GM19240 (cell line): ENCODE measurements around the gene GMIP.

ENCODE experiments used
- DNase-seq: peaks from one replicate; pipeline ENCODE4 v3.0.0; 2011; ENCODE audit warnings: low spot score; ENCODE audit not compliant: insufficient read length

Gene GMIP

DNA sequence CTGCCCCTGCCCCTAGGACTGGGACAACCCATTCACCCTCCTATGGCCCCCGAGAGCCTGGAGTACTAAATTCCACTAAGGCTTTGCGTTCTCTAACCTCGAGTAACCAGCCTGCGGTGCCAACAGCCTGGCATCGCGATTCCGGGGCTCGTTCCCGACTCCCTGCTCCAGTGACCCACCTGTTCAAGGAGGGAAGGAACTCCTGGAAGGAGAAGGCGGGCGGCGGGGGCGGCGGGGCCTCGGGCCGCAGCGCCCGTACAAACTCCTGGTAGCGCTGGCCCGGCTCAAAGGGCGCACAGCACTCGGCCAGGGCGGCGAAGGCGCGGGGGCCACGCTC lies 6.3 kb downstream of the GMIP start:
- DNase-seq = no peak

DNA sequence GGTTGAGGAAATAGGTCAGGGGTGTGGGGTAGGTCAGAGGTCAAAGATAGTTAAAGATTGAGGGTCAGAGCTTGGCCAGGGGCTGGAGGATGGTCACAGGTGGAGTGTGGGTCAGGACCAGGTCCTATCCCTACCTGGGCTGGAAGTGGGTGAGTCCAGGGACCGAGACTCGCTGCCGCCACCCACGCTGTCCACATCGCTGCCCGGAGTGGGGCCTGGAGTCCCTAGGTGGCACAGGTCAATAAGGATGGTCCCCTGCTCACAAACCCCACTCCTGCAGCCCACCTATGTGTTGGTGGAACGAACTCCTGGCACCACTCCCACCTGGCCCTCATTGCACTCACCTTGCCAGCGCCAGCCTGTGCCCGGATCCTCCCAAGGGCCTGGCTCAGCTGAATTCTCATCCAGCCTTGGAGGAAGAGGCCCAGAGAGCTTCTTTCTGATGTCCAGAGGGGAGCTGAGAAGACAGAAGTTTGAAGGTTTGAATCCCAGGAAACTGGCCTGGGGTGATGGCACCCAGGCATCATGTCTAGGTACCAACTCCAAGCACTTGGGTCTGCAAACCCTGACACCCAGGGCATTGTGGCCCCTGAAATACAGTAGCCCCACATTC lies 6.8 kb downstream of the GMIP start:
- no peak for DNase-seq

DNA sequence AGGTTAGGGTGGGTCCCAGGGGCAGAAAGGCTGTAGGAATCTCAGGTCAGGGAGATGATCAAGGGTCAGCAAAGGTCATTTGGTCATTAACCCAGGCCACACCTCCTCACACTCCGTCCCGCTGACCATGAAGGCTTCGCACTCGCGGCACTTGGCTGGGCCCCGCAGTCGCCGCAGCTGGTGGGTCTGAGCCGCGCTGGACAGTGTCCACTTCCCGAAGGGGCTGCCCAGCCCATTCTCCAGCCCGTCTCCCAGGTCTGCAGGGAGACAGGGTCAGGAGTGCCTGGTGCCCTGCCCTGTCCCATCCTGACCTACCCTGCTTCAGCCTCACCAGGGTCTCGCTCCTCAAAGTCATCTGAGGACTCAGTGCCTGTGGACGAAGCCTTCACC lies 8.1 kb downstream of the GMIP start:
- no peak for DNase-seq

DNA sequence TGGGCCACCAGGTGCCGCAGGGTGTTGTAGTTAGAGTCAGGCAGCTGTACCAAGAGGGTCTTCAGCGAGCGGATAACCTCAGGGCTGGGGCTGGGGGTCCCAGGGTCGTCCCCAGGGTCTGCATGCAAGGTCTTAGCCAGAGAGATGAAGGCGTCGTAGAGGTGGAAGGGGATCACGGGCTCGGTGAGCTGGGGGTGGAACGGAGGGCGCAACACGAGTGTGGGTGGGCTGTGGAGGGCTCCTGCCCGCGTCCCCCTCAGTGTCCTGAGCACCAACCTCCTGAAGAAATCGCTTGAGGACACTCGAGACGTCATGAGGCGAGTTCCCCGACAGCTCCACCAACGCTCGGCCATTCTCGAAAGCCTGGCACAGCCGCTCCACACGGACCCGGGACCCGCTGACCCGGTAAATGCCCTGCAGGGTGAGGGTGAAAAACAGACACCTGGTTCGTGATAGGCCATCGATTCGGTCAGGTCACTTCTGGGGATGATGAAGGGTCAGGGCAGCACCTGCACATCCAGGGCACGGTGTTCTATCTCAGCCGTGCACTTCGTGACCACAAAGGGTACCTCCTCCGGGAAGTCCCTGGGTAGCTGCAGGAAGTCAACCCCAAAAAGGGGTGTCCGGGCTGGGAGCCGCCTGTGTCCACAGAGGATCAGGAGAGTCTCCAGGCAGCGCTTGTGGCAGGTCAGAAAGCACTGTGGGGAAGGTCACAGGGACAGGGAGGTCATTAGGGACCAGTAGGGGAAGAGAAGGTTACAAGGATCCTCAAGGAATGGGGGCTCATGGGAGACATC lies 8.7 kb downstream of the GMIP start:
- DNase-seq = no peak

DNA sequence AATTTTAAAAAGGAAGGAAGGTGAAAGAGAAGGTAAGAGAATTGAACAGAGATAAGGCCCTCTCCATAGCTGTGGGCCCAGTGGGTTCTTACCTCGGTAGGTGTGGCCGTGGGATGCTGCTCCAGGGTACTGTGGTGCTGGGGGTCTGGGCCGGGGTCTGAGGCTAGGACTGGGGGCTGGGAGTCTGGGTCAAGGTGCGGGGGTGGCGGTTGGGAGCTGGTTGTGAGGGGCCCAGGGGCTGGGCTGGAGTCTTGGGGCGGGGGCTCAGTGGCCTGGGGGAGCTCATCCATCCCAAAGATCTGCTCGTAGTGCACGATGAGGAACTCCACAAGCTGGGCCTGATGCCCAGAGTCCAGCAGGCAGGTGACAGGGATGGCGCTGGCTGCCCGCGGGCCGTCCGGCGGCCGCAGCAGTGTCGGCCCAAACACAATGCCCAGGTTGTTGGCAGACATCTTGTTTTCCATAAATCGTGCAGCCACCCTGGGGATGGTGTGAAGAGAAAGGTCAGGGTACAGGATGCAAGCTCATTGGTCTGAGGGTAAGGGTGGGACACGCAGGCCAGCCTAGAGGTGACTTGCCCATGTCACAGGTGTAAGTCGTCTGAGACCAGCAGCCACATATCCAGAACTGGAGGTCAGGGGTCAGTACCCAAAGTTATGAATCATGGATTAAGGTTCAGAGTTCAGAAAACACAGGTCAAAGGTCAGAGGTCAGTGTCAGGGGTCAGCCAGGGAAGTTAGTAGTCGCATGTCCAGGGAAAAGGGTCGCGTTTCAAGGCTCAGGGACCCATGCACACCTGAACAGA lies 9.5 kb downstream of the GMIP start:
- DNase-seq = no peak

DNA sequence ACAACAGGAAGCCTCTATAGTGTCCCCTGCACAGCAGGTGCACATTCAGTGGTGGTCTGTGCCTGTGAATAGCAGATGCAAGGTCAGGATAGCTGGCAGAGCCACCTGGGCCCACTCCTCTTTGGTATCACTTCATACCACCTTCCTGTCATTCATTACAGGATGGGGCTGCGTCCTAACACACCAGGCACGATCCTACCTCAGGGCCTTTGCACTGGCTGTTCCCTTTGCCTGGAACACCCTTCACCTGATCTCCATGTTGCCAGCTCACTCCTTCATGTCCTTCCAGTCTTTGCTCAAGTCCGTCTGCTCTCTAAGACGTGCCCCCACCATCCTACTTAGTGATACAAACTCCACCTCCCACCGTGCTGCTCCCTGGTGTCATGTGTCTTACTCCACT lies 10.8 kb downstream of the GMIP start:
- no peak for DNase-seq

DNA sequence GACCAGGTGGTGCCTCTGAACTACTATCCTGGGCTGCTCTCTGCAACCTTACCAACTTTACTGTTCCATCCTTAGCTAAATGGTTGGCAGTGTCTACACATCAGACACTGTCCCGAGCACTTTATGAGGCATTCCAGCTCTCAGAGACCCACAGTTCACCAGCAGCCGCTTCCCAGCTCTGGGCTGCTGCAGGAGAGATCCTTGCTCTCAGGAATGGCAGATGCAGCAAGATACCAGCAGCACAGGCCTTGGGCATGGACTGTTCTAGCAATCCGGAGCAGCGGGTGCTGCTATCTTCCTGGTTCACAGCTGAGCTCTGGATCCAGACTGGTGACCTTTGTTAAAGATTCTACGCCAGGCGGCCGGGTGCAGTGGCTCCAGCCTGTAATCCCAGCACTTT lies 12.1 kb downstream of the GMIP start:
- DNase-seq = no peak

DNA sequence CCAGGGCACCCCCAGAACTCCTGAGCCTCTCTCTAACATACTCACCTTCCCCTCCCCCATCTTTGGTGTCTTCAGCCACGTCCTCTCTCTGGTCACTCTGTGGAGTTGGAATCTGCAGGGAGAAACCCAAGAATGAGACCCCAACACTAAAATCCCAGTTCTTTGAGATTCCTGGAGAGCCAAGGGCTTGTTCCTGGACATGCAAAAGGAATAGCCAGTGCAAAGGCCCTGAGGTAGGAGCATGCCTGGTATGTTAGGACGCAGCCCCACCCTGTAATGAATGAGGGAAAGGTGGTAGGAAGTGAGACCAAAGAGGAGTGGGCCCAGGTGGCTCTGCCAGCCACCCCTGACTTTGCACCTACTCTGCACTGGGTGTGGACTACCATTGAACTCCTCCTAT lies 13.0 kb downstream of the GMIP start:
- no peak for DNase-seq

DNA sequence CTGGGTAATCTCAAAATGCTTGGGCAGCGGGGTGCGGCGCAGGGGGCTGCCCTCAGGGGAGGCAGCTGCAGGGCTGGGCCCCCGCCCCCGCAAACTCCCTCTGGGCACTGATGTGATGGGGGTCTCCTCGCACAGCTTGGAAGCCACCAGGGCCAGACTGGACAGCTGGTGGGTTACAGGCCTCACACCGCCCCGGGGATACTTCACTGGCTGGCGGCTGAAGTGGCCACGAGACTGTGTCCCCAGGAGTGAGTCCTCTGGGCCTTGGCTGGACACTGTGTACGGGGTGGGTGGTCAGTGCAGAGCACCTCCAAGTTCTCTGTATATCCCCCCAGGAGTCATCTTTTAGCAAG lies 13.4 kb downstream of the GMIP start:
- no peak for DNase-seq

DNA sequence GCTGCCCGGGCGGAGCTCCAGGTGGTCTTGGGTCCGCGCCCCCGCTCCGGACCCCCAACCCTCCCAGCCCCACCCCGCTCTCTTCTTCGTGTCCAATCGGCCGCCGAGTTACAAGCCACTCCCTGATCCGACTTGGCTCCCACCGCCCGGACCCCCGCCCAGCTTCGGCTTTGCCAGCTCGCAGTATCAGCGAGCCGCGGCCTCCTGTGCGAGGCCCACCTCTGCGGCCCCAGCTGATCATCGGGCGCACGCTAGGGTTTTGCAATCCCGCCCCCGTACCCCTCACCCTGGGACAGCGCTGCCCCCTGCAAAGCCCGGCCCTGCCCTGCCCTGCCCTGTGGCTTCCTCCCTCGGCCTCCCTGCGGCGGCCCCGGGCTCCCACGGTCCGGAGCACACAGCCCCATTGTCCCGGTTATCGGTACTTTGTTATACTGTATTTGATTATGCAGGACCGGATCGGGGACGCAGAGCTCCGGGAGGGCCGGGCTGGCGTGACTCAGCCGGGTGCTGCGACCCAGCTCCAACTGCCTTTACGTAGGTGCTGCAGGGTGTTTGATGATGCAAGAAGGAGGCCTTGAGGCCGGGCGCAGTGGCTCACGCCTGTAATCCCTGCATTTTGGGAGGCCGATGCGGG lies 14.8 kb downstream of the GMIP start:
- DNase-seq = no peak

DNA sequence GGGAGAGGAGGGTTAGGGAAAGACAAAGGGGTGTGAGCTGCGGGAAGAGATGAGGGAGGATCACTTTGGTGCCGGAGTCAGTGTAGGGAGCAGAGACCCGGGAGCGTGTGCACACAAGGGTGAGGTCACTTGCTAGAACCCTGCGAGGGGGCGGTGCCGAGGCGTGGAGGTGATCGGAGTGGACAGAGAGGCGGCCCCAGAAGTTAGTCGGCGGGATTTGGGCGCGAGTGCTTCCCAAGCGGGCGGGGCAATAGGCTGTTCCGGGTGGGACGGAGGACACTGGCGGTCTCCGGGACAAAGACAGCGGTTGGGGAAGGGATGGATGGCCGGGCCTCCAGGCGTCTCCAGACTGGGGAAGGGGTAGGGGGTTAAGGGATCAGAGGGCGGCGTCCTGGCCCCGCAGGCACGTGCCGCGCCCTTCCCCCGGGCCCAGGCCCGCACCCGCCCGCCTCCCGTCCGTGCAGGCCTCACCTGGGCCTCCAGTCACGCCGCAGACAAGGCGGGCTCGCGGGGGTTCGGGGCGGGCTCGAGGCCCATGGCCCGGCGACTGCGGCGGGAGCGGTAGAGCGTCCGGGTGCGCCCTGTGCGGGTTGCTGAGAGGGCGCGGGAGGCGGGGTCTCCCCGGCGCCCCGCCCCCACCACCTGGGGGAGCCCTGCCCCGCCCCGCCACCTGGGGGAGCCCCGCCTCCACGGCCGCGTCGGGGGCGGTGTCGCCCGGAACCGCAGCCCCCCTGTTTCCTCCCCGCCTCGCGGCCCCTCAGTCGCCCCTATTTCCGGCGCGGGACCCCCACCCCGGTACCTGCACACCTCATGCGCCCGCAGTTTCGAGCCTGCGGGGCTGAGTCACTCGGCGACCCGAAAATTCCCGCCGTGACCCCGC lies 15.6 kb downstream of the GMIP start, which contains the start of gene LPAR2:
Gene LPAR2, minus strand, starts transcription at position 600 of the 880 bp plus-strand sequence. CDS start 945 bp downstream, outside the sequence.
- DNase-seq = peak; percentile 80

DNA sequence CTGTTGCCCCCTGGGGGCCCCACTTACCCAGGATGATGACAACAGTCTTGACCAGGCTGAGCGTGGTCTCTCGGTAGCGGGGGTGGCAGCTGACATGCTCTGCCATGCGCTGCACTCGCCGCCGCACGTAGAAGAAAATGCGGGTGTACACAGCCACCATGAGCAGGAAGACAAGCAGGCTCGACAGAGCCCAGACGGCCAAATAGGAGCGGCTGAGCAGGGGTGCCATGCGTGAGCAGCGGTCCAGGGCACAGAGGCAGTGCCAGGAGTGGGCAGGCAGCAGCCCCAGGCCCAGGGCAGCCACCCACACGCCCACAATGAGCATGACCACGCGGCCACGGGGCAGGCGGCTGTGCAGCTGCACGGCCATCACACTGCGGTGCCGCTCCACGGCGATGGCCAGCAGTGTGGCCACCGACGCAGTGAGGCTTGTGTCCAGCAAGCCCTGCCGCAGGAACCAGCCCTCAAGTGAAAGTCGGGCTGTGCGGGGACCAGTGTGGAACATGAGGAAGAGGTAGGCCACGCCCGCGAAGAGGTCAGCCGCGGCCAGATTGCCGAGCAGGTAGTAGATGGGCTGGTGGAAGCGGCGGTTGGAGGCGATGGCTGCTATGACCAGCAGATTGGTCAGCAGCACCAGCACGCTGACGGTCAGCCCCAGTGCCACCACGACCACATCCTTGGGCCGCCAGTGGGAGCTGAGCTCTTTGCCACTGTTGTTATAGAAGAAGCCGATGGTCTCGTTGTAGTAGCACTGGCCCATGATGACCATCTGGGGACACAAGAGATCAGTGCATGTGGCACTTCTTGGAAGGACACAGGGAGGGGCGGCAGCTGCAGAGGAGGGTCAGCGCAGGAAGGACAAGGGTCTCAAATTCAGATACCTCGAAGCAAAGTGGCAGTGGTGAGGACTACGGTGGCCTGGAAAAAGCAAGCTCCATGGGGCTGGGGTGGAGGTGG lies 16.7 kb downstream of the GMIP start:
- DNase-seq = no peak

DNA sequence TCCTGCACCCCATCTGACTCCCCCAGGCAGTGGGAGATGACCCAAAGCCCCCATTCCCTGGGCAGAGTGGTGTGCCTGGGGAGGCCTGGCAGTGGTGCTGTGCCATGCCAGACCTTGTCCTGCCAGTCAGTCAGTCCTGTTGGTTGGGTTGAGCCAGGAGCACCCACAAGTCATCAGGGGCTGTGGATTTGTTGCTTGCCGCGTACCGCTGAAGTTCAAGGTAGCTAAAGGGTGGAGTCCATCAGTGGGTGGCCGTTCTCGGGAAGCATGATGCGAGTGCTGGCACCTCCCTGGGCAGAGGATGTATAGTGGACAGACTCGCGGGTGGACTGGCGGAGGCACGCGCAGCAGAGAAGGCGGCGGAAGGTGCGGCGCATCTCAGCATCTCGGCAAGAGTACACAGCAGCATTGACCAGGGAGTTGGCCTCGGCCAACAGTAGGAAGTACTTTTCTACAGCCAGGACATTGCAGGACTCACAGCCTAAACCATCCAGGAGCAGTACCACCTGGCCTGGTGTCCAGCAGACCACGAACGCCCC lies 19.4 kb downstream of the GMIP start:
- DNase-seq = no peak

DNA sequence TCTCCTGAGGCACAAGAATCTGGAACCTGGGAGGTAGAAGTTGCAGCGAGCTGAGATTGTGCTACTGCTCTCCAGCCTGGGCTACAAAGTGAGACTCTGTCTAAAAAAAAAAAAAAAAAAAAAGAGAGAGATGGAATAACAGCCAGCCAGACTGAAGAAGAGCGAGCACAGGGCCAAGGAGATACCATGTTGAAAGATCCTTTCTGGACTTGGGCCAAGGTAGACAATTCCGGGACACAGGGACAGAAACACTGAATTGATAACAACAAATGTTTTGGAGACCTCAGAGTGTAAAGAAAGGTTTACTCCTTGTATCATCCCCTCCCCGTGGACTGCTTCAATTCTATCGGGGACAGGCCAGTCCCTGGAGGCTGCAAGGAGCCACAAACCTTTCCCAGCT lies 20.1 kb downstream of the GMIP start:
- DNase-seq = no peak

DNA sequence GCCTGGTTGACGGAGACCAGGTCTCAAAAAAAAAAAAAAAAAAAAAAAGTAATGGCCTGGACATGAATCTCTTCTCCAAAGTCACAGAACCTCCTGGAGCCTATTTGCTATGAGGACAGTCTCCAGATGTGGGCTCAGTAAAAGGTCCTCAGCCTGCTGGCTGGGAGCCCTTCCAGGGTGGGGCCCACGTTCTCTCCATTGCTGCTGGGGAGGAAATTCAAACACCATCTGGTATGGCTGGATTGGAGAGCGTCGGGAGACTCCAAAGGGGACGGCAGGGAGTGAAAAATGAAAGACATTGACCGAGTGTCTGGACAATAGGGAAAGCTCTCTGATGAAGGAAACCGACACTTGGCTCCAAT lies 23.6 kb downstream of the GMIP start:
- DNase-seq = no peak

DNA sequence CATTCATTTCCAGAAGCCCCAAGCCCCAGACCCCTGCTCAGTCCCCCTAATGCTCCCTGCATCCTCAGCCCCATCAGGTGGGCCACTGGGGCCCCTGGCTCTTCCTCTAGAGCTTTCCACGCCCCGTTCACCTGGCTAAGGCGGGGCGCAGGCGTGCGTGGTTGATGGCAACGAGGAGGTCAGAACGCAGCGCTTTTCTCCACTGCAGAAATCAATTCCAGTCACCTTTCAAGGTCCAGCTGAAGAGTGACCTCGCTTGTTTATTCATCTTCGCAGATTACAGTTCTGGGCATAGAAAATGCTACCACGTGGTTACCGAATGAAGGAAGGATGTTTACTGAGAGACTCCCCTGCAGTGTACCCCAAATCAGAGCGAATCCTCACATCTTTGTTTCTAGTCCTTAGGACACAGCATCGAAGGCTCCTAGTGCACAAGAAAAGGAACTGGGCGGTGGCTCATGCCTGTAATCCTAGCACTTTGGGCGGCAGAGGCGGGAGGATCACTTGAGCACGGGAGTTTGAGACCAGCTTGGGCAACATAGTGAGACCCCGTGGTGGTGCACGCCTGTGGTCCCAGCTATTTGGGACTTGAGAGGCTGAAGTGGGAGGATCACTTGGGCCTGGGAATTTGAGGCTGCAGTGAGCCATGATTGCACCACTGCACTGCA lies 24.1 kb downstream of the GMIP start:
- no peak for DNase-seq

DNA sequence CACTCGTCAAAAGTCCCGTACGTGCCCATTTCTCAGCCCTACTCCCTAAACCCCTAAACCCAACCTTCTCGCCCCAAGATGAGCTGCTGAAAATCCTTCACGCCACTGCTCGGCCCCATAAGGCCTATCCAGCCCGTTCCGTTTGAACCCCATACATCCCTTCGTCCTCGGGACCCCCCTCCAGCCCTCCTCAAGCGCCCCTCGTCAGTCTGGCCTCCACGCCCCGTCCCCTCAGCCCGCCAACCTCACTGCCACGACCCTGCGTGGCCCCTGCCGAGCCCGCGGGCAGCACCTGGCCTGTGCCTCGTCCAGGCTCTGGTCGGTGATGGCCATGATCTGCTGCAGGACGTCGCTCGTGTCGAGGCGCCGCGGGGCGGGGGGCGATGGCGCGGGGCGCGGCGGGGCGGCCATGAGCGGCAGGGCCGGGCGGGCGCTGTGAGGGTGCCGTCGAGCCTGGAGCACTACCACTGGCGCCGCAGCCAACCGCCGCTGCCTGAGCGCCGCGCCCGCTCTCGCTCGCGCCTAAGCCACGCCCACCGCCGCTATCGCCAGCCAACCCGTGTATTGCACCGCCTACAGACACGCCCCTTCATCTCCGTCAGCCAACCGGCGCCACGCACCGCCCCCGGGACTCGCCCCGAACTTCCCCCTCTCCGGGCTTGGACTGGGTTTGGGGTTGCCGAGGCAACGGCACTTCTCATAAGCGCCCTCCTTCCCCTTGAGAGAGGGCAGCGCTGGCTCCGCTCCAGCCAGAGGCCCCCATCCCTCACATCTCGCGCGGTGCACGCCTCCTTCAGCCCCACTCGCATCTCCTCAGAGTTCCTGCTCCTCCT lies 25.0 kb downstream of the GMIP start, which contains the start of gene PBX4:
Gene PBX4, minus strand, starts transcription at position 469 of the 833 bp plus-strand sequence. Its CDS starts 58 bp downstream, at position 411.
- DNase-seq = peak; percentile 89

DNA sequence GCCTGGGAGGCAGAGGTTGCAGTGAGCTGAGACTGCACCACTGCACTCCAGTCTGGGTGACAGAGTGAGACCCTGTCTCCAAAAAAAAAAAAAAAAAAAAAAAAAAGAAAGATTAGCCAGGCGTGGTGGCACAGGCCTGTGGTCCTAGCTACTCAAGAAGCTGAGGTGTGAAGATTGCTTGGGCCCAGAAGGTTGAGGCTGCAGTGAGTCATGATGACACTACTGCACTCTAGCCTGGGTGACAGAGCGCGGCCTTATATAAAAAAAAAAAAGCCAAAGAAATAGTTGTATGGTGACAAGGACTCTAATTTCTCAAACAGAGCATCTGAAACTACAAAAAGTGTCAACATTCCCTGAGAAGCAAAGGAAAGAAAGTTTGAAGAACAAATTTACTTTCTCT lies 28.4 kb downstream of the GMIP start:
- no peak for DNase-seq
